Measurements from ENCODE around the gene F9.
"Not testable (repeated sequence)": the region's sequence is repeated elsewhere in the genome, so short reads cannot be mapped to it uniquely, and the experiment has no call there.

The F9 gene

DNA sequence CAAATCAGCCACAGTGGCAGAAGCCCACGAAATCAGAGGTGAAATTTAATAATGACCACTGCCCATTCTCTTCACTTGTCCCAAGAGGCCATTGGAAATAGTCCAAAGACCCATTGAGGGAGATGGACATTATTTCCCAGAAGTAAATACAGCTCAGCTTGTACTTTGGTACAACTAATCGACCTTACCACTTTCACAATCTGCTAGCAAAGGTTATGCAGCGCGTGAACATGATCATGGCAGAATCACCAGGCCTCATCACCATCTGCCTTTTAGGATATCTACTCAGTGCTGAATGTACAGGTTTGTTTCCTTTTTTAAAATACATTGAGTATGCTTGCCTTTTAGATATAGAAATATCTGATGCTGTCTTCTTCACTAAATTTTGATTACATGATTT is at the start of gene F9:
TSS of gene F9 (plus strand) at position 190 of the 400 bp plus-strand sequence. CDS start at position 216, 26 bp downstream.
- H3K4me3 Mint-ChIP-seq, result no peak within 1 kb of the TSS
- no peak within 1 kb of the TSS for H3K27ac Mint-ChIP-seq
- H3K4me1 Mint-ChIP-seq, result no peaks in the 10 kb centered on the region
- H3K27me3 Mint-ChIP-seq, result no peaks in the 10 kb centered on the region
- H3K36me3 Mint-ChIP-seq, result no peaks in the 10 kb centered on the region
- H3K9me3 Mint-ChIP-seq, result no peaks in the 10 kb centered on the region

DNA sequence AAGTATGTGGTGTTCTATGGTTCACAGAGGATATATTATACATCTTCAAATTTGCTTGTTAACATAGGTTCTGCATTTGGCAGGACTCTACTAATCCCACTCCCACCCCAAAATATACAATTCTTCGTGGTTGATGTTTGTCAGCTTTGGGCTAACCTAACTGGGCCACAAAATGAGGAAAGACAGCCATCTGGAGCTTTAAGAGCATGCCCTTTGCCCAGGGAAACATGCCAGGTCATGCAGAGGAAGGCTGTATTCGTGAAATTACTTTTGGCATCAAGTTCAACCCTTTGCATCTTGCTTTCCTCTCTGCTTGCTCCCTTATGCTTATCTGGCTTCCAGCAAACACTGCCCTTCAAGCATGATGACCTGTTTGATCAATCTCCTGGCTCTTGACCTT is 46.8 kb upstream of the F9 start:
- Mint-ChIP-seq H3K9me3 (no peaks in the 10 kb centered on the region), H3K4me3 (no peak overlapping the region), H3K27ac (no peak overlapping the region), H3K36me3 (no peaks in the 10 kb centered on the region), H3K4me1 (no peaks in the 10 kb centered on the region), H3K27me3 (peaks cover 4% of the 10 kb centered on the region)

DNA sequence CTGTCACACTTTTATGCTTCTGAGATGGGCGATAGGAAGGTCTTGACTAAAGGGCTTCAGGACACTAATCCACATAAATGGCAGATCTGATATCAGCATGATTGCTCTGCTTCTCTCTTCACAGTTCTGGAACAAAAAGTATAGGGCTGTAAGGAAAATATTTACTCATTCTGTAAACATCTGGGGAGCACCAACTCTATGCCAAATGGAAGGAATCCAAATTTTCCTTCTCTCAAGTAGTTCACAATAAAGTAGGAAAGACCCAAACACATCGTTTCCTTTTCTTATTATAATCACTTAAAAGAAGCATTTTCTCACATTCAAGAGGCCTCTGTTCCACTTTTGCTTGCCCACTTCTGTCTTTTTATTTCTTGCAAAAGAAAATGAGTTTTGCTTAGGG is 45.9 kb upstream of the F9 start:
- Mint-ChIP-seq H3K36me3 (no peaks in the 10 kb centered on the region), H3K4me1 (no peaks in the 10 kb centered on the region), H3K9me3 (no peaks in the 10 kb centered on the region), H3K27ac (no peak overlapping the region), H3K27me3 (peaks cover 4% of the 10 kb centered on the region), H3K4me3 (no peak overlapping the region)

DNA sequence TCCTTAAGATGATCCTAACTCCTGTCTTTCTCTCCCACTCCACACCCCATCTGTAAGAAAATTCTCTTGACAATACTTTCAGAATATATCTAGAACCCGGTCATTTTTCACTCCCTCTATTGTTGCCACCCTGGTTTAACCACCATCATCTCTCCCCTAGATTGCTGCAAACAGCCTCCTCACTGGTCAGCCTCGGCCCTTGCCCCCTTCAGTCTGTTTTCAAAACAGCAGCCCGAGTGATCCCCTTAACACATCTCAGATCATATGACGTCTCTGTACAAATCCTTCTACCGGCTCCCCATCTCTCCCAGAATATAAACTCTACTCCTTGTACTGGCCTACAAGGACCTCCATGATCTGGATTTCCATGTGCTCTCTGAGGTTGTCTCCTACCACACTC is 35.2 kb upstream of the F9 start:
- Mint-ChIP-seq H3K27ac (no peak overlapping the region), H3K4me1 (no peaks in the 10 kb centered on the region), H3K9me3 (no peaks in the 10 kb centered on the region), H3K36me3 (no peaks in the 10 kb centered on the region), H3K4me3 (no peak overlapping the region), H3K27me3 (peaks cover 2% of the 10 kb centered on the region)

DNA sequence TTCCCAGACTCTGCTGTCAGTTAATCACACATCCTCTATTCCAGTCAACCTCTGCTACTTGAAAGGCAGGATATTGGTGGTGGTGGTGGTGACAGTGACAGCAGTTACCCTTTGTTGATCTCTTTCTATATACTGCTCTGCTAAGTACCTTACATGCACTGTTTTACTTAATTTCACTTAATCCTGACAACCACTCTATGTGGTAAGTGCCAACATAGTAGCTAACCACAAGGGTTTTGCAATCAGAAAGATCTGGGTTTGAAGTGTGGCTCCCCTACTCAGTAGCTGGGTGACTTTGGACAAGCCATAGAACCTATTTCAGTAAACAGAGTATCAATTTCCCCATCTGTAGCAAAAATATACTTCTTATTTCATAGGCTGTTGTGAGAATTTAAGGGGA is 24.2 kb upstream of the F9 start:
- Mint-ChIP-seq H3K27ac (no peak overlapping the region), H3K27me3 (no peaks in the 10 kb centered on the region), H3K4me3 (no peak overlapping the region), H3K9me3 (no peaks in the 10 kb centered on the region), H3K36me3 (no peaks in the 10 kb centered on the region), H3K4me1 (no peaks in the 10 kb centered on the region)

DNA sequence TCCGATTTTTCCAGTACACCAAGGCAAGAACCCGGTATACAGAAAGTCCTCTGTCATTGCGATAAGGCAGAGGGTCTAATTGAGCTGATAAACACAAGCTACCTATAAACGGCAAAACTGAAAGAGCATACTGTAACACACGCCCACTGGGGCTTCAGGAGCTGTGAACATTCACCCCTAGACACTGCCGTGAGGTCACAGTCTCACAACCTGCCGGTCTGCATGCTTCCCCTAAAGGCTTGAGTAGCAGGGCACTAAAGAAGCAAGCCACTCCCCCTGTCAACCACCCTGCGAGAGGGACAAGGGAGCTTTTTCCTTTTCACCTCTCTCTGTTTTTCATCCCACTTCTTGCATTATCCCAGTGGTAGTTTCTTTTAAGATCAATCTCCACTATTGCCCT is 22.4 kb upstream of the F9 start:
- Mint-ChIP-seq H3K9me3 (no peaks in the 10 kb centered on the region), H3K27me3 (no peaks in the 10 kb centered on the region), H3K36me3 (no peaks in the 10 kb centered on the region), H3K4me3 (no peak overlapping the region), H3K4me1 (no peaks in the 10 kb centered on the region), H3K27ac (no peak overlapping the region)

DNA sequence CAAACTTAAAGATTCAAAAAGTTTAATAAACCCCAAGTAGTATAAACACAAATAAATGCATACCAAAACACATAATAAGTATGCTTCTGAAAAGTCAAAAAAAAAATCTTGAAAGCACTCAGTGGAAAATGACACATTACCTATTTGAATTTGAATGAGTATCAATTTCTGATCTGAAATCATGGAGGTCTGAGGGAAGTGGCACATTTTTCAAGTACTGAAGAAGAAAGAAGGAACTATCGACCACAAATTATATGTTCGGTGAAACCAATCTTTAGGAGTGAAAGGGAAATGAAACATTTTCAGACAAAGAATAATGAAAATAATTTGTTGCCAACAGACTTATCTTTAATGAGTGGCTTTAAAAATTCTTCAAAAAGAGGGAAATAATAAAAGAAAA is 12.1 kb upstream of the F9 start:
- no peaks in the 10 kb centered on the region for H3K9me3 Mint-ChIP-seq
- H3K27me3 Mint-ChIP-seq, result peaks cover 4% of the 10 kb centered on the region
- no peaks in the 10 kb centered on the region for H3K4me1 Mint-ChIP-seq
- no peak overlapping the region for H3K4me3 Mint-ChIP-seq
- no peak overlapping the region for H3K27ac Mint-ChIP-seq
- H3K36me3 Mint-ChIP-seq, result no peaks in the 10 kb centered on the region

DNA sequence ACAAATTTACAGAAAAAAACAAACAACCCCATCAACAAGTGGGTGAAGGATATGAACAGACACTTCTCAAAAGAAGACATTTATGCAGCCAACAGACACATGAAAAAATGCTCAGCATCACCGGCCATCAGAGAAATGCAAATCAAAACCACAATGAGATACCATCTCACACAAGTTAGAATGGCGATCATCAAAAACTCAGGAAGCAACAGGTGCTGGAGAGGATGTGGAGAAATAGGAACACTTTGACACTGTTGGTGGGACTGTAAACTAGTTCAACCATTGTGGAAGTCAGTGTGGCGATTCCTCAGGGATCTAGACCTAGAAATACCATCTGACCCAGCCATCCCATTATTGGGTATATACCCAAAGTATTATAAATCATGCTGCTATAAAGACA is 1.7 kb upstream of the F9 start:
- H3K36me3 Mint-ChIP-seq, H3K4me3 Mint-ChIP-seq, H3K27ac Mint-ChIP-seq, H3K27me3 Mint-ChIP-seq, H3K4me1 Mint-ChIP-seq, H3K9me3 Mint-ChIP-seq: not testable (repeated sequence)

DNA sequence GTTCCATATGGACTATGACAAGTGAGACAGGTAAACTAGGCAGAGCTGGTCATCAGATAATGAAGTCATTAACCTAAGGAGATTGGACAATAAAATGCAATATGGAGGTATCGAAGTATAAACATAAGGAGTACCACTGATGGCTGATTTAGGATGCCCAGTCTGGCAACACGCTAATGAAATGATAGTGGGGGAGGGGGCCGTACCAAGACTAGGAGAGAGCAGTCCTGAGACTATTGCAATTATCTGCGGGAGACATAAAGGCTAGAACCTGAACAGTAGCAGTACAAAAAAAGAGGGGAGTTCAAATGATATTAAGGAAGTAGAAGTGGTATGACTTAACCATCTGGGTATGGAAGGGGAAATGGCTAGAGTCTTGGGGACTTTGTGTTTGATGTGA is 2.3 kb downstream of the F9 start:
- no peaks in the 10 kb centered on the region for H3K36me3 Mint-ChIP-seq
- H3K9me3 Mint-ChIP-seq, result no peaks in the 10 kb centered on the region
- H3K4me1 Mint-ChIP-seq, result no peaks in the 10 kb centered on the region
- no peak overlapping the region for H3K4me3 Mint-ChIP-seq
- H3K27ac Mint-ChIP-seq, result no peak overlapping the region
- H3K27me3 Mint-ChIP-seq, result no peaks in the 10 kb centered on the region

DNA sequence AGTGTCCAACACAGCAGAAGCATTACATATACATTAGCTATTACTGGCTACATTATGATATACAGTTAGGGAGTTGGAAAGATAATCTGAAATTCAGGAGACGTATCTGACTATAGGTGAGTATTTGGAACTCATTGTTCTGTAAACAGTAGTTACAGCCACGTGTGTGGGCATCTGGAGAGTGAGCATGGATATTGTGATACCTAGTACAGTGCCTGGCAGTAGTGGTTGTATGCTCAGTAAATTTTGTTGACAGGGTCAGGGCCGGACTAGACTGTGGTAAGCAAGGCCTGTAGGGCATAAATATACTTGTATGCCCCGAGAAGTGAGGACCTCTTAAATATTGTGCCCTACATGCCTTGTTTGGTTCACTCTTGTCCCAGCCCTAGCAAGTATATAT is 2.9 kb downstream of the F9 start:
- H3K36me3 Mint-ChIP-seq, result no peaks in the 10 kb centered on the region
- H3K4me1 Mint-ChIP-seq, result no peaks in the 10 kb centered on the region
- H3K27me3 Mint-ChIP-seq, result no peaks in the 10 kb centered on the region
- no peak overlapping the region for H3K27ac Mint-ChIP-seq
- no peak overlapping the region for H3K4me3 Mint-ChIP-seq
- H3K9me3 Mint-ChIP-seq, result no peaks in the 10 kb centered on the region

DNA sequence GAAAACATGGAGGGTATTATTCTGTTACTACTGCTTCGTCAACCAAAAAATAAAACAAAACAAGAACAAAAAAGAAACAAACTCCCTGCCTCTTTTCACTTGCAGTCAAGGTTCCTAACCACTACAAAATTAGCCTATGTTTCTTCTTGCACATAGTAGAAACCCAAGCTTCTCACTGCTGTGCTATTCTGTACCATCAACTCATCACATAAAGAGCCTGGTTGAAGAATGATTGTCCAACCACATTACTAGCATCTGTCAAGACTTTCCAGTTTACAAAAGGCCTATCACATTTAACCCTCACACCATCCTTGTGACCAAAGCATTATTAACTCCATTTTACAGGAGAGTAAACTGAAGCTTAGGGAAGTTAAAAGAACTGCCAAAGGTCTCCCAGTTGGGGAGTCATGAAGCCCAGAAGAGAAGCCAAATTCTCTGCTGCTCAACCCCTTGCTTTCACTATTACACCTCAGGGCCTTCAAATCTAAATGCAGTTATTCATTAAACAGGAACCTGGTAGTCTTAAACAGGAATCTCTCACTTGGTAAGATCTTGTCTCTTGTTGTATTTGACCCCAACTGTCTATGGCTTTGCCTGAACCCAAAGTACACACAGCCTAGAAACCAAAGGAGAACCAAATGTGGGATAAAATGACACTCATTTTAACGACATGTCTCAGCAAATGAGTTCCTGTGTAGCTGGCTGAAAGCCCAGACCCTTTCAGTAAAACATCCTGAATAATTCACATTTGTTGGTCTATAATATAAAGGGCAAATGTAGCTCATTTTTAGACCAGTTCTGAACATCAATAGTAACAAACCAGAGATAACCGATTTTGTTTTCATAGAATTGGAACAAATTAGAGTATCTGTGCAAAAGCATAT is 8.6 kb downstream of the F9 start:
- no peaks in the 10 kb centered on the region for H3K9me3 Mint-ChIP-seq
- H3K4me3 Mint-ChIP-seq, result no peak overlapping the region
- H3K27ac Mint-ChIP-seq, result no peak overlapping the region
- no peaks in the 10 kb centered on the region for H3K4me1 Mint-ChIP-seq
- H3K27me3 Mint-ChIP-seq, result peaks cover 4% of the 10 kb centered on the region
- H3K36me3 Mint-ChIP-seq, result no peaks in the 10 kb centered on the region

DNA sequence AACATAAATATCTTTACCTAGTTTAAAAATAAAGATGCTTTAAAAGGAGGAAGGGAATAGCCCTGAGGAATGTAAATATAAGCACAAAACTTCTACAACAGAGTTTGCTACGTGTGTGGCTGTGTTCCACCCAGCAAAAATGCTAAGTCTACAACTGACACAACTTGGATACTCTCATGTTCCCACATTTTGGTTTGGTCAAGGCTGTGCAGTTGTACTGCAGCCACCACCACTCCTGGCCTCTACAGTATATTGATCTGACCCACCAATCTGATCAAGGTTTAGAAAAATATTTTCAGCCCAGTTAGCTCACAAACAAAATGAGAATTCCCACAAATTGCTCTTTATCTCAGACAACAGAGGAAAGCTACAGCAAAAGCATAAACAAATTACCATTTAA is 12.1 kb downstream of the F9 start:
- H3K36me3 Mint-ChIP-seq, result no peaks in the 10 kb centered on the region
- H3K4me1 Mint-ChIP-seq, result no peaks in the 10 kb centered on the region
- H3K27me3 Mint-ChIP-seq, result peaks cover 5% of the 10 kb centered on the region
- no peak overlapping the region for H3K4me3 Mint-ChIP-seq
- H3K27ac Mint-ChIP-seq, result no peak overlapping the region
- no peaks in the 10 kb centered on the region for H3K9me3 Mint-ChIP-seq

DNA sequence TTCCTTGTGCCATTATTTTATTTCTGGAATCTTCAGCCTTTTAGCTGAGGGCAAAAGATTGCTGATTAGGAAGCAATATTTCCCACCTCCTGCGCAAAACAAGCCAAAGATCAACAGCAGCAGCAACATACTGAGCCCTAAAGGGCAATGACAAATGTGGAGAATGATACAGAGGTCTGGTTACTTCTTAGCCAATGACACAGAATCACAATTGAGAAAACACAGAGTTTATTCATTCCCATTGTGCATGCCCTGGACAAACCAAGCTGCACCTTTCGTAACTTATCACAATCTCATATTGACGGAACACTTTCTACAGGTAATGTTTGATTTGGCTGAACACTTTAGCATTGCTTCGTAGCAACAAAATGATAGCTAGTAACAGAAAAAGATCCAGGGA is 13.4 kb downstream of the F9 start:
- Mint-ChIP-seq H3K4me1 (no peaks in the 10 kb centered on the region), H3K36me3 (no peaks in the 10 kb centered on the region), H3K27me3 (peaks cover 5% of the 10 kb centered on the region), H3K27ac (no peak overlapping the region), H3K4me3 (no peak overlapping the region), H3K9me3 (no peaks in the 10 kb centered on the region)

DNA sequence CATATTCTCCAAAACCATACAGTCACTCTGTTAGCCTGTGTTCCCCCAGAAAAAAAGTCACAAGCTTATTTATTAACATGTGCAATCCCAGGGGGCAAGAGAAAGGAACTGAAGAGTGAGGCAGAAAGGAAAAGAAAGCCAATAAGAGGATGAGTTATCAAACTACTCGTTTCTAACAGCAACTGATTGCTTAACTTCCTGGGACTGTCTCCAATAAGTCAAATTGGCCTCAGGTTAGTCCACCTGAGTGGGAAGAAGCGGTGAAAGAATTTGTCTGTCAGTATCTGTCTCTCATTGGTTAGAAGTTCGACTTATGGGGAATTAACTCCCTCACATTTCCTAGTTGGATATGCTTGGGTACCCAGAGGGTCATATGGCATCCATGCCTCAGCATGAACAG is 14.1 kb downstream of the F9 start:
- no peaks in the 10 kb centered on the region for H3K36me3 Mint-ChIP-seq
- no peak overlapping the region for H3K4me3 Mint-ChIP-seq
- peaks cover 5% of the 10 kb centered on the region for H3K27me3 Mint-ChIP-seq
- no peak overlapping the region for H3K27ac Mint-ChIP-seq
- H3K4me1 Mint-ChIP-seq, result no peaks in the 10 kb centered on the region
- H3K9me3 Mint-ChIP-seq, result no peaks in the 10 kb centered on the region

DNA sequence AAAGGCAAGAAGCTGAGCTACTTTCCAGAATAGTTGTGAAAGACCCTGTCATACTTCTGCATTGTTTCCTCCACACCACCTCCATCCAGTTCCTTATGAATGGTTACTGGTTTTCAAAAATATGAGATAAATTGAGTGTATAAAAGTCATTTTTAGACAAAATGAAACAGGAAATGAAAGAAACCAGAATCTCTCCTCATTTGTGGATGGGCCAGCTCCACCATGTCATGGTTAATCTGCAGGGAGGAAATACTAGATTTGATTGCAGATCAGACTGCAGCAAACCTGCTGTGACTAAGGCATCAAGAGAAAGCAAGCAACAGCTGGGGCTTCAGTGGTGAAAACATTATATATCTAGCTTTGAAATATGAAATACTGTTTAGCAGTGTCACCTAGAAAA is 23.8 kb downstream of the F9 start:
- H3K27ac Mint-ChIP-seq, result no peak overlapping the region
- no peak overlapping the region for H3K4me3 Mint-ChIP-seq
- H3K36me3 Mint-ChIP-seq, result no peaks in the 10 kb centered on the region
- H3K27me3 Mint-ChIP-seq, result peaks cover 7% of the 10 kb centered on the region
- peaks cover 13% of the 10 kb centered on the region for H3K4me1 Mint-ChIP-seq
- H3K9me3 Mint-ChIP-seq, result no peaks in the 10 kb centered on the region

DNA sequence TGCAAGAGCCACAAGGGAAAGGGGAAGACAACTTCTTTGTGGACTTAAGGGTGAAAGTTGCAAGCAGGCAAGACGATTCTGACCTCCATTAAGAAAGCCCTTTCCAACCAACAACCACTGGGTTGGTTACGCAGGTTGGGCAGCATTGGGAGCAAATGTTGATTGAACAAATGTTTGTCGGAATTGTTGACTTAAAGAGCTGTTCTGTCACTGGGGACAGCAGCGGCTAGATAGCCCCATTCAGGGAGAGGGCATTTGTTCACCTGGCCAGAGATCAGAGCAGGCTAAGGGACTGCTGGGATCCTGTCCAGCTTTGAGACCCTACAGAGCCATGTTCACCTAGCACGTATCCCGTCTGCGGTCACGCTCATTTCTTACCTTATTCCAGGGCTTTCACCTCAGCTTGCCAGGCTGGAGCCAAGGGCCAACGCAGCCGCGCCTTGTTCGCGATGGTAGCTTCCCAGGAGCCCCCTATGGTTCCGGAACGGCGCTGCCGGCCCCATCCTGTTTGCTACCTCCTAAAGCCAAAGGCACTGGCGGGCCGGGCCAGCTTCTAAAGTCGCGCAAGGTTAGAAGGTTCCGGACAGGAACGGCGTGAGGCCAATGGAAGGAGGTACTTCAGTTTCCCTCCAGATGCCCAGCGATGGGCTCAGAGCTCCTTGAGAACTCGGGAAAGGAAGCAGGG is 24.6 kb downstream of the F9 start:
- Mint-ChIP-seq H3K36me3 (no peaks in the 10 kb centered on the region), H3K4me3 (no peak overlapping the region), H3K4me1 (peaks cover 13% of the 10 kb centered on the region)

More for the DNA sequence above, 24.6 kb downstream of the F9 start:
- H3K27ac Mint-ChIP-seq, result no peak overlapping the region
- peaks cover 7% of the 10 kb centered on the region for H3K27me3 Mint-ChIP-seq
- H3K9me3 Mint-ChIP-seq, result no peaks in the 10 kb centered on the region
